Amniotic stem cell (primary cell): Measurements from ENCODE around the gene EPHB3.

Experiments used
- DNase-seq: peaks from one replicate; lab custom pipeline; 2025; lab: John Stamatoyannopoulos, UW

The EPHB3 gene

DNA sequence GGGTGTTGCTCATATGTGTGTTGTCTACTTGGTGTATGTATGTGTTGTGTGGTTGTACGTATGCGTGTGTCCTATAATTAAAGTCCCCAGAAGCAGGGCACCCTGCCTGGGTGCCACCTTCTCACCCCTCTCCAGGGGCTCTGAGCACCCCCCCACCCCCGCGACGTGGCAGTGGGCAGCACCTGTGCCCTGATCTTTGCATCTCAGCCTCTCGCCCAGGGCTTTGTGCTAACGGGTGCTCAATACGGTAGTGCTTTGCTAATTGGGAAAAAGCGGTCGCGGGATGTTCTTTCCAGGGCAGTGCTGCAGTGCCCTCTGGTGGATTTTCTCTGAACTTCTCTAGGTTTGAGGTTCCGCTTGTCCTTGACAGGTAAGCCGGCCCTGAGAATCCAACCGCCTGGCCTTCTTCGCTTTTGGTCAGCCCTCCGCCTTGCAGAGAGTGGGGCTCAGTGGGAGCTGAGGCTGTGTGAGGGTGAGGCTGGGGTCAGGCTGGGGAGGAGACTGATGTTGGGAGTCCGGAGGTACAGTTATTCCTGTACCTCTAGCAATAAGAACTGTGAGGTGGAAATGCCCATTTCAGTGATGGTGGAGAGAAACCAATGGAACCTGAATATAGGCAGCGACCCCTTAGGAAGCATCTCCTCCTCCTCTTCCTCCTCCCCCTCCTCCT is 17.6 kb upstream of the EPHB3 start:
- peak; percentile 20 for DNase-seq

DNA sequence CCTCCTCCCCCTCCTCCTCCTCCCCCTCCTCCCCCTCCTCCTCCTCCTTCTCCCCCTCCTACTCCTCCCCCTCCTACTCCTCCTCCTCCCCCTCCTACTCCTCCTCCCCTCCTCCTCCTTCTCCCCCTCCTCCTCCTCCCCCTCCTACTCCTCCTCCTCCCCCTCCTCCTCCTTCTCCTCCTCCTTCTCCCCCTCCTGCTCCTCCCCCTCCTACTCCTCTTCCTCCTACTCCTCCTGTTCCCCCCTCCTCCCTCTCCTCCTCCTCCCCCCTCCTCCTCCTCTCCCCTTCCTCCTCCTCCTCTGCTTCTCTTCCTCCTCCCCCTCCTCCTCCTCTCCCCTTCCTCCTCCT is 17.1 kb upstream of the EPHB3 start:
- DNase-seq, result no peak

DNA sequence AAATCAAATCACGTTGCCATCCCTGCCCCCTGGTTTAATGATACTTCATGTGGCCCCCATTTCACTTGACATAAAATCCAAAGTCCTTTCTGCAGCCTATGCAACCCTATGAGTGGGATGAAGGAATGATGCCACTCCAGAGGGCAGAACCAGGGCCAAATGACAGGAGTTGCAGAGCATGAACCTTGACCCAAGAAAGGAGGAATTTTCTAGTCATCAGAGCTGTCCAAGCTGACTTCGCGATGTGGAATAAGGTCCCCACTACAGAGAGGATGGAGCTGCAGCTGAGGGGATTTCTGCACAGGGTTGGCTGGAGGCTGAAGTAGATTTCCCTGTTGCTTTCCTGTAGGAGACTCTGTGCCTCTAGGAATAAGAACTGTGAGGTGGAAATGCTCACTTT is 15.8 kb upstream of the EPHB3 start:
- no peak for DNase-seq

- DNase-seq, result no peak
Measured at GRCh38 chr3:184546252-184546651, 15.3 kb upstream of the EPHB3 start.

DNA sequence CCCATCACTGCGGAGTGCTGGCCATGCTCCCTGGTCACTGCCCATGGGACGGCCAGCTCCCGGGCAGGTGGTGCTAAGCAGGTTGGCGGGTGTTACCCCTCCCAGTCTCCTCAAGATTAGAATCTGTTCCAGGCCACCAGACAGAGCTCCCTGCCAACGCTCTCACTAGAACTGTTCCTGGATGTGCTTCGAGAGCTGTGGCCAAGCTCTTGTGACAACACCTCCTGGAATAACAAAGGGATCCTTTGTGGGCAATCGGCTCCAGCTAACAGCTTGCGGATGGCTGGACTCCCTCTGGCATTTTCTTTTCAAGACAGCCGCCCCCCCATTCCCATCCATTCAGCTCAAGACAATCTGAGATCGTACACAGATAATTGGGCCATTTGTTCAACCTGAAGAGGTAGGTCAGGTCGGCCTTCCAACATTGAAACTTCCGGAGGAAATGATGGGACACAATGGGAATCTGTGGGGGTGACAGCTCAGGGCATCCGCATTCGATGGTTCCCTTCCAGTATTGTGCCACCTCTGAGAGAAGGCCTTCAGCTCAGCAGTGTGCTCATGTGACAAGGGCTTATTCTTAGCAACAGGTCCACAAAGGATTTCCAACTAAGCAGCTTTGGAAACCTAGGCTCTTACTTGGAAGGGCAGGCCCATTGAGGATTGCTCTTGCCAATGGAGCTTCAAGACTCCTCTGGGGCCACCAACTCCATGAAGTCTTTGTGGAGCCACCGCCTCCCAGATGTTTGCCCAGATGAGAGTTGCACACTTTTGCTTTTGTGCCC is 11.6 kb upstream of the EPHB3 start:
- no peak for DNase-seq

- DNase-seq, result no peak
Measured at GRCh38 chr3:184551103-184551502, 10.5 kb upstream of the EPHB3 start.

DNA sequence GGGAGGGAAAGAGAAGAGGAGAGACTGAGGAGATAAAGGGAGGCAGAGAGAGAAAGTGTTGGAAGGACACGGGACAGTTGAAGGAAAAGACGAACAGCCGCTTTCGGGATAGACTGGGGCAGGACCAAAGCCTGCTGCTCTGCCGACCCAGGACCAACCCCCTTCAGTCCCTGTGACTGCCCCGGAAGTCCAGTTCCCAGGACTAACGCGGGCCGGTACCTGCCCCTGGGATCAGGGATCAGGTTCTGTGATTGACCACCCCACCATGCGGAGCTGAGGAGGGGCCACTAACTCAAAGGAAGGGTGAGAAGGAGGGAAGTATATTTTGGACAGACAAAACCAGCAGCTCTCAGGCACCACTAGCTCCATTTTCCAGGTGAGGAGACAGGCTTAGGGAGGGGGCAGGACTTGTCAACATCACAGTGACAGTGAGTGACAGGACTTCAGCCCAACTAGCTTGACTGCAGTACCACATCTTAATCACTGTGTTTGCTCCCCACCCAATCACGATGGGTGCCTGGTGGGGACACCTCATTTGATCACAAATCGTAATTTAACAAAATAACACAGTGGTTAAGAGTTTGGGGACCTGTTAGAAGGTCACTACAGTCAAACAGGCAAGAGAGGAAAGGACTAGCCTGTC is 9.8 kb upstream of the EPHB3 start:
- DNase-seq, result no peak

GRCh38 chr3:184552296-184552695 is 9.3 kb upstream of the EPHB3 start:
- no peak for DNase-seq

GRCh38 chr3:184552863-184553262 is 8.7 kb upstream of the EPHB3 start:
- DNase-seq, result no peak

DNA sequence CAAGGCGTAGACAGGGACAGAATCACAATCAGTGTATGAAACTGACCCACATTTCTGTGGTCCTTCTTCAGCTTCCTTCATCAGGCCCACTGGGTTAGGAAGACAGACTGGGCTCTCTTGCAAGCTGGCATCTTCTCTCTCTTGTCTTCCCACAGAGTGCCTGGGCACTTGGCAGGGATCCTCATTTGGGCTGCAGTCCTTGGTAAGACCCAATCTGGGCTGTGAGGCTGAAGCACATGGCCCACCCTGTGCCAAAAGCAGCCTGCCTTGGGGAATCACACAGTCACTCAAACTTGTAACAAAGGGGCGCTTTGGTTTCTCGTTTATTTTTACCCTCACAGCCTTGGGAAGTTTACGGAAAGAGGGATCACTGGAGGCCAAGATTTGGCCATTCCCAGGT is 8.2 kb upstream of the EPHB3 start:
- DNase-seq, result no peak

DNA sequence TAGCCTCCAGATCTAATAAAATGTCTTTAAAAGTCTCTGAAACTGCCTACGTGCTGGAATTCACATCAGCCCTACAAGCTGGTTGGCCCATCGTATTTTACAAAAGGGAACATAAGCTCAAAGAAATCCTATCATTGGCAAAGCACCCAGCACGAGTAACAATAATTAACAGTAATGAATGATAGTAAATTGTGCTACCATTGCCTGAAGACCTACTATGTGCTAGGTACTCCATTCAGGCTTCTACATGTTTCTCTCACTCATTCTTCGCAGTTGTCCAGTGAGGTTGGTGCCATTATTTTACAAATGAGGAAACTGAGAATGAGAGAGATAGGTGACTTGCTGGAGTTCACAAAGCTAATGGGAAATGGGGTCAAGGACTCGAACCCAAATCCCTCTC is 7.1 kb upstream of the EPHB3 start:
- DNase-seq, result no peak

- DNase-seq, result no peak
Measured at GRCh38 chr3:184556582-184557347, 4.8 kb upstream of the EPHB3 start.

GRCh38 chr3:184557348-184557950 is 4.1 kb upstream of the EPHB3 start:
- no peak for DNase-seq

DNA sequence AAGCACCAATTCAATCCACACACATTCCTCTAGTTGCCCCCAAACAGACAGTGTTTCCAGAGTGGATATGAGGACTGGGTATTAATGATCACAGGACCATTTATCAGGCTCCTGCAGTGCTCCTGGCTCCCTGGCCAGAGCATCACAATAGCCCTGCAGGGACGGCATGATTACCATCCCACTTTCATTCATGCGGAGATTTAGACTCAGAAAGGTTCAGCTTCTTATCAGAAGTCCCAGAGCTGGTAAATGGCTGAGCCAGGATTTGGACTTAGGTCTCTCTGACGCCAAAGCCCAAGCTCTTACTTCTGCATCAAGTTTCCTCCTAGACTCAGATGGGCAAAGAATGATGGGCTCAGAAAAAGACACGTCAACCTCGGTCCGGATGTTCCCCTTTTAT is 2.9 kb upstream of the EPHB3 start:
- DNase-seq, result no peak

GRCh38 chr3:184559336-184559735 is 2.2 kb upstream of the EPHB3 start:
- DNase-seq, result no peak

DNA sequence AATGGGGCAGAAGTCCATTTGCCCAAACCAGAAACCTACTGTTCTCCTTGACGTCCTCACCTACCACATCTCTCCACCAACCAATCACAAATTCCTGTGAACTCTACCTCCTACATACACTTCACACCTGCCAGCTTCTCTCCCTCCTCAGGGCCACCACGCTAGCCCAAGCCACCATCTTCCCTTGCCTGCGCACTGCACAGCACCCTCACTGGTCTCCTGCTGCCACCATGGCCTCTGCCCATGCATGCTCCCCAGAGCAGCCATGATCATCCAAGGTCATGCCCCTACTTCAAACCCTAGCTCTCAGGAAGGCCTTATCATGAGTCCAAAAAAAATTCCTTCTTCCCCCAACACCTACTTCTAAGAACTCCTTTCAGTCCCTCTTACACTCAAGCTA is 1.1 kb upstream of the EPHB3 start:
- no peak for DNase-seq

- no peak for DNase-seq
Measured at GRCh38 chr3:184561913-184562877, 610 bp downstream of the EPHB3 start.

DNA sequence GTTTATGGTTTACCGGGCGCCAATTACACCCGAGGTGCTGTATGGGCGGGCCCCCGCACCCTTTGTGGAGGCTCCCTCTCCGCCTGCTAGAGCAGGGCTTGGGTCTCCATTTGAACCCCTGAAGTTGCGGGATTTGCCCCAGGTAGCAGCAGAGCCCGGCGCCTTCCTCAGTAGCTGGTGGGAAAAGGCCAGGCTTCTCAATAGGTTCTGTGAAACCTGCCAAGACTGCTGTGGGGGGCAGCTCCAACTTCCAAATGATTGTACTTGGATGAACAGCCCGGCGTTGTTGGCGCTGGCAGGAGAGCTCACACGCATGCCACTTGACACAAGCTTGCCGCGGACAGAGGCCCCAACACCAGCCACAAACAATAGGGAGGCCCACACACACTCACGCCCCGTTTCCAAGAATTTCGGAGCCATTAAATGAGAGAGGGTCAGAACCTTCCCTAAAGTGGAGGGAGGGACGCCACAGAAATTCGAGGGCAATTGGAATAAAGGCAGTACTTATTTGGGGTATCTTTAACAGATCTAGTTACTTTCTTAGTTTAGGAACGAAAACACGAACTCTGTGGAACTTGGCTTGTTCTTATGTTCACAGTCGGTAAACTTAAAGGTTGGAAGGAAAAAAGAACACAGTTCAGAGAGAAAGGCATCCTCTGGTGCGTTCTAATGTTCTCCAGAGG is 1.4 kb downstream of the EPHB3 start:
- DNase-seq, result no peak

DNA sequence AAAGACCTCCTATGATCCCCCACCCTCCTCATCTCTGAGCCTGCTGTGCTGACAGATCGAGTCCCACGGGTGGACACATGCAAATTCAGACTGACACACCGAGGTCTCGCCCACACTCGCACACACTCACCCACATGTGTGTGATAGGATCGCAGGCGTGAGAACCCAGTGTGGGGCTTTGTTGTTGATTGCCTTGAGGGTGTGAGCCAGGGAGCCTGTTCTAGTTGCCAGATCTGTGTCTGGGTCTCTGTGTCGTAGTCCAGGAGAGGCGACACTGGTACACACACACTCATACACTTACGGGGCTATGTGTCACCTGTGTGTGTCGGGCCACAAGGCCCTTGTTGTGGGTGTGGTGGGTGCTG is 2.0 kb downstream of the EPHB3 start:
- DNase-seq, result no peak

DNA sequence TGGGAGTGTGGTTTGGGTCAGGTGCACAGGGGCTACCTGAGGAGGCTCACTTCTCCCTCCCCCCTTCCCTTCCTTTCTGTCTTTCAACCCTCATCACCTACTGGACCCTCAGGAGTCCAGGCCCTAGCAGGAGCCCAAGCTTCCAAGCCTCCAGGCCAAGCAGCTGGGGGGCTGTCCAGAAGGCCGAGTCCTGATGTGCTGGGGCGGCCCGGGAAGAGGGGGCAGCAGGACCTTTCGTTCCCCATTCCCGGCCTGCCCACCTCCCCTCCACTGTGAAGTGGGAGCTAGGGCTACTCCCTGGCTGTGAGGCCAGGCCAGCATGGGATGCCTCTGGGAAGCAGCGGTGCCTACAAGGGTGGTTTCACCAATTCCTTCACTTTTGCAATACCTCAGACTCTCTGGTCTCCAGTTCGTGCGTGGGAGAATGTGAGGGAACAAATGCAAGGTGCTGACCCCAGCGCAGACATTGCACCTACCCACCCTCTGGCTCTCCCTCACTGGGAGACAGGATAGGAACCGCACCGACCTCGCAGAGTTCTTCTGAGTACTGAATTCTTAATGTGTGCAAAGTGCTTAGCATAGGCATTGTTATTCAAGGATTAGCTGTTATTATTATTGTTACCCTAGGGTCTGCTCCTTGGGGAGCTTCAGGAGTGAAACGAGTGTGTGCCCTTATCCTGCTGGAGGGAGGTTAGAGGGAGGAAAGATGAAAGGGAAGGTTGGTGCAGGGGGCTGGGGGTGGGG is 2.5 kb downstream of the EPHB3 start:
- DNase-seq, result no peak
